SK-N-MC (cell line): Measurements from ENCODE around the gene MTMR4.

ENCODE experiments used
- DNase-seq: peaks from one replicate; pipeline ENCODE4 v3.0.0-alpha.2; 2011; ENCODE audit warnings: low read depth, low spot score
- H3K27ac ChIP-seq: fragments of 200-600 bp; sonication (generic); 2 replicates; pipeline ENCODE4 v1.5.1; 2016; ENCODE audit warnings: mixed run types
- H3K36me3 ChIP-seq: fragments of 200-600 bp; sonication (generic); 2 replicates; pipeline ENCODE4 v1.6.1; 2017; ENCODE audit warnings: antibody characterized with exemption, low read length, mixed read lengths; ENCODE audit not compliant: insufficient read depth
- H3K4me3 ChIP-seq: fragments of 200-600 bp; sonication (generic); 2 replicates; pipeline ENCODE4 v1.5.1; 2016
- H3K9ac ChIP-seq: fragments of 200-600 bp; sonication (generic); 2 replicates; pipeline ENCODE4 v1.8.0; 2017; ENCODE audit warnings: mixed run types, mixed read lengths; ENCODE audit not compliant: insufficient read length
- H3K9me3 ChIP-seq: fragments of 200-600 bp; sonication (generic); 2 replicates; pipeline ENCODE4 v1.6.1; 2017; ENCODE audit warnings: low read depth, mild to moderate bottlenecking, antibody characterized with exemption, low read length, moderate library complexity, mixed read lengths
- EZH2 ChIP-seq: fragments of 200-600 bp; sonication (generic); IDR thresholded peaks from one replicate; pipeline ENCODE4 v1.6.1; 2017; ENCODE audit warnings: antibody characterized with exemption
- FOXP2 ChIP-seq: optimal IDR thresholded peaks from 2 replicates; pipeline ENCODE3; 2011; ENCODE audit warnings: mild to moderate bottlenecking, moderate library complexity; ENCODE audit not compliant: insufficient read depth; ENCODE audit errors: extremely low read length, control extremely low read depth
- POLR2AphosphoS5 ChIP-seq: IDR thresholded peaks from 2 replicates; pipeline ENCODE4 v1.6.1; 2012; ENCODE audit warnings: mild to moderate bottlenecking, low read depth, low read length, borderline replicate concordance

Gene MTMR4

GRCh38 chr17:58455491-58455890, 58.9 kb downstream of the MTMR4 start:
- H3K9ac ChIP-seq = no peak overlapping the region
- no peak overlapping the region for H3K27ac ChIP-seq
- no peaks in the 10 kb centered on the region for H3K9me3 ChIP-seq
- no peak overlapping the region for H3K4me3 ChIP-seq
- no peak for DNase-seq
- no peaks in the 10 kb centered on the region for H3K36me3 ChIP-seq
- TF ChIP-seq FOXP2 (no peak), EZH2 (no peak), POLR2AphosphoS5 (no peak)

GRCh38 chr17:58452738-58453137, 61.7 kb downstream of the MTMR4 start:
- DNase-seq = no peak
- Histone ChIP-seq H3K27ac (no peak overlapping the region), H3K4me3 (no peak overlapping the region), H3K36me3 (no peaks in the 10 kb centered on the region), H3K9me3 (no peaks in the 10 kb centered on the region), H3K9ac (no peak overlapping the region)
- no peak for TF ChIP-seq FOXP2
- TF ChIP-seq EZH2 = no peak
- no peak for TF ChIP-seq POLR2AphosphoS5

GRCh38 chr17:58447039-58447975, 67.1 kb downstream of the MTMR4 start:
- no peak overlapping the region for H3K4me3 ChIP-seq
- no peaks in the 10 kb centered on the region; the same call in 1 of the 2 replicates for H3K9me3 ChIP-seq
- no peaks in the 10 kb centered on the region for H3K36me3 ChIP-seq
- no peak overlapping the region for H3K9ac ChIP-seq
- no peak for TF ChIP-seq FOXP2
- TF ChIP-seq EZH2 = no peak
- no peak for TF ChIP-seq POLR2AphosphoS5
- DNase-seq = peak; percentile 62
- no peak overlapping the region for H3K27ac ChIP-seq

GRCh38 chr17:58446086-58446485, 68.4 kb downstream of the MTMR4 start:
- DNase-seq = no peak
- no peak for TF ChIP-seq EZH2
- Histone ChIP-seq H3K4me3 (no peak overlapping the region), H3K9me3 (no peaks in the 10 kb centered on the region; the same call in 1 of the 2 replicates), H3K36me3 (no peaks in the 10 kb centered on the region), H3K9ac (no peak overlapping the region), H3K27ac (no peak overlapping the region)
